Measurements from ENCODE around the gene EPM2AIP1. TPM values are rescaled to one million over a fixed set of nuclear protein-coding genes. Genes with fewer than 3 reads are reported as not detected.

Gene EPM2AIP1
- total RNA-seq, 1 donor from 2014 or later = 4.6 TPM

DNA sequence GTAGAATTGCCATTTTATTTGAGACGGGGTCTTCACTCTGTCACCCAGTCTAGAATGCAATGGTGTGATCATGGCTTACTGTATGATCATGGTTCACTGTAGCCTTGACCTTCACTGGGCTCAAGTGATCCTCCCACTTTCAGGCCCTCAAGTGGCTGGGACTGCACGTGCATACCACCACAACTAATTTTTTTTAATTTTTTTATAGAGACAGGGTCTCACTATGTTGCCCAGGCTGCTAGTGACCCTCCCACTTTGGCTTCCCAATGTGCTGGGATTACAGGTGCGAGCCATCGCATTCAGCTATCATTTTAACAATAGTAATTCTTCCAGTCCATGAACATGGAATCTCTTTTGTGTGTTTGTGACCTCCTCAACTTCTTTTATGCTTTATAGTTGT, 11.9 kb downstream of the EPM2AIP1 start:
- H3K4me3 ChIP-seq (ENCODE audit: low read depth, low read length) = no peak overlapping the region
- TF ChIP-seq, protein P1, sequence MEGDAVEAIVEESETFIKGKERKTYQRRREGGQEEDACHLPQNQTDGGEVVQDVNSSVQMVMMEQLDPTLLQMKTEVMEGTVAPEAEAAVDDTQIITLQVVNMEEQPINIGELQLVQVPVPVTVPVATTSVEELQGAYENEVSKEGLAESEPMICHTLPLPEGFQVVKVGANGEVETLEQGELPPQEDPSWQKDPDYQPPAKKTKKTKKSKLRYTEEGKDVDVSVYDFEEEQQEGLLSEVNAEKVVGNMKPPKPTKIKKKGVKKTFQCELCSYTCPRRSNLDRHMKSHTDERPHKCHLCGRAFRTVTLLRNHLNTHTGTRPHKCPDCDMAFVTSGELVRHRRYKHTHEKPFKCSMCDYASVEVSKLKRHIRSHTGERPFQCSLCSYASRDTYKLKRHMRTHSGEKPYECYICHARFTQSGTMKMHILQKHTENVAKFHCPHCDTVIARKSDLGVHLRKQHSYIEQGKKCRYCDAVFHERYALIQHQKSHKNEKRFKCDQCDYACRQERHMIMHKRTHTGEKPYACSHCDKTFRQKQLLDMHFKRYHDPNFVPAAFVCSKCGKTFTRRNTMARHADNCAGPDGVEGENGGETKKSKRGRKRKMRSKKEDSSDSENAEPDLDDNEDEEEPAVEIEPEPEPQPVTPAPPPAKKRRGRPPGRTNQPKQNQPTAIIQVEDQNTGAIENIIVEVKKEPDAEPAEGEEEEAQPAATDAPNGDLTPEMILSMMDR (conservative IDR thresholded peaks at IDR 0.05; ENCODE audit: low read depth, low read length) = no peak
- no peak for DNase-seq (ENCODE audit: low read depth)

- TF ChIP-seq, protein P1 (conservative IDR thresholded peaks at IDR 0.05; ENCODE audit: low read depth, low read length) = no peak
- no peak for DNase-seq (ENCODE audit: low read depth)
- H3K4me3 ChIP-seq (ENCODE audit: low read depth, low read length) = no peak overlapping the region
Measured at GRCh38 chr3:36973139-36973538, 19.8 kb downstream of the EPM2AIP1 start.

DNA sequence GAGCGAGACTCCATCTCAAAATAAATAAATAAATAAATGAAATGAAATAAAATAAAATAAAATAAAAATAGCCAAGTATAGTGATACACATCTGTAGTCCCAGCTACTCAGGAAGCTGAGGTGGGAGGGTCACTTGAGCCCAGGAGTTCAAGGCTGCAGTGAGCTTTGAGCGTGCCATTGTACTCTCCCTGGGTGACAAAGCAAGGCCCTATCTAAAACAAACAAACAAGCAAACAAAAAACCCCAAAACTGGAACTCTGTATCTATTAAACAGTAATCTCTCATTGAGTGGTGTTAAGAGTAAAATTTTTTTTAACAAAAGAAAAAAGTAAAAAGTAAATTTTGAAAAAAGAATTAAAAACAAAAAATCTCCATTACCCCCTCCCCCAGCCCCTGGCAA, 20.8 kb downstream of the EPM2AIP1 start:
- TF ChIP-seq, protein P1 (conservative IDR thresholded peaks at IDR 0.05; ENCODE audit: low read depth, low read length) = no peak
- DNase-seq (ENCODE audit: low read depth) = no peak
- no peak overlapping the region for H3K4me3 ChIP-seq (ENCODE audit: low read depth, low read length)

- no peak overlapping the region for H3K4me3 ChIP-seq (ENCODE audit: low read depth, low read length)
- TF ChIP-seq, protein P1 (conservative IDR thresholded peaks at IDR 0.05; ENCODE audit: low read depth, low read length) = no peak
- no peak for DNase-seq (ENCODE audit: low read depth)
Measured at GRCh38 chr3:36969540-36970432, 23.1 kb downstream of the EPM2AIP1 start.

GRCh38 chr3:36969085-36969484, 23.8 kb downstream of the EPM2AIP1 start:
- TF ChIP-seq, protein P1 (conservative IDR thresholded peaks at IDR 0.05; ENCODE audit: low read depth, low read length) = no peak
- DNase-seq (ENCODE audit: low read depth) = no peak
- H3K4me3 ChIP-seq (ENCODE audit: low read depth, low read length) = no peak overlapping the region

- DNase-seq (ENCODE audit: low read depth) = no peak
- no peak overlapping the region for H3K4me3 ChIP-seq (ENCODE audit: low read depth, low read length)
- TF ChIP-seq, protein P1 (conservative IDR thresholded peaks at IDR 0.05; ENCODE audit: low read depth, low read length) = no peak
Measured at GRCh38 chr3:36965440-36965839, 27.5 kb downstream of the EPM2AIP1 start.

- TF ChIP-seq, protein P1 (conservative IDR thresholded peaks at IDR 0.05; ENCODE audit: low read depth, low read length) = no peak
- no peak for DNase-seq (ENCODE audit: low read depth)
- H3K4me3 ChIP-seq (ENCODE audit: low read depth, low read length) = no peak overlapping the region
Measured at GRCh38 chr3:36964817-36965216, 28.1 kb downstream of the EPM2AIP1 start.
